UCSD-AML1 (cell line): Measurements from ENCODE around the gene NCOR2.

Experiments
- DNase-seq: peaks from one replicate; lab custom pipeline; 2025; ENCODE audit not compliant: unreplicated experiment; lab: John Stamatoyannopoulos, UW

Gene NCOR2

DNA sequence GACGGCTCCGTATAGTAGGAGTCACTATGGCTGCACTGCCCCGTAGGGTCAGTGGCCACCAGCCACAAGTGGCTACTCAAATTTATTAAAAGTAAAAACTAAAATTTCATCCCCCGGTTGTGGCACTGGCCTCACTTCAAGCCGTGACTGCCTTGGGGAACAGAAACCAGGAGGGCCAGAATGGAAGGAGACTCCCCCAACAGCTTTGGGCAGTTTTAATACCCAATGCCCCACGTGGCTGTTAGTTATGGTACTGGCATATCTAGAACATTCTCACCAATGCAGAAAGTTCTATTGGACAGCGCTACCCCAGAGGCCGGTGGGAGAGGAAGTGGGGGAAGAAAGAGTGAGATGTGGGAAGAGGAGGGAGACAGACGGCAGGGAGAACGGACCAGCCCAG is 6.2 kb downstream of the NCOR2 start:
- DNase-seq, result peak; percentile 28

DNA sequence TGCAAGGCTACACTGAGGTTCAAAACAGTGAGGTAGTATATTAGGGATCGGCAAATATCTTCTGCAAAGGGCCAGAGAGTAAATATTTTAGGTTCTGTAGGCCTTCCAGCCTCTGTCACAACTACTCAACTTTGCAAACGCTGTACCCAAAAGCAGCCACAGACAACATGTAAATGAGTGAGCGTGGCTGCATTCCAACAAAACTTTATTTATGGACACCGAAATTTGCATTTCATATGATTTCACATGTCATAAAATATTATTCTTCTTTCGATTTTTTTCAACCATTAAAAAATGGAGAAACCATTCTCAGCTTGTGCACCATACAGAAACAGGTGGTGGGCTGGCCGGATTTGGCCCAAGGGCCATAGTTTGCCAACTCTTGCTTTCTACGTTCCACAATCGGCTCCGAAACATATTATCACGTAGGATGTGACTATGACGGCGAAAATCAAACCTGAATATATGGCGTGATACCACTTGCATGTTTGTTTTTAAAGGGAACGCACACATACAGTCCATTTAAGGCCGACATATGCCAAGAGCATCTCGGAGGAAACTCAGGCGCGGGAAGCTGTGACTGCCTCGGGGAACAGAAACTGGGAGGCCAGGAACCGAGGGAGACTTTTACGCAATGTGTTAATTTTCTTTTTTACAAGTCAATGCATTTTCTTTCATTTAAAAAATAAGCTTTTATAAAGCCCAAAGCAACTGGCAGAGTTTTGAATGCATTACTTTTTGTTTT is 7.1 kb downstream of the NCOR2 start:
- no peak for DNase-seq

DNA sequence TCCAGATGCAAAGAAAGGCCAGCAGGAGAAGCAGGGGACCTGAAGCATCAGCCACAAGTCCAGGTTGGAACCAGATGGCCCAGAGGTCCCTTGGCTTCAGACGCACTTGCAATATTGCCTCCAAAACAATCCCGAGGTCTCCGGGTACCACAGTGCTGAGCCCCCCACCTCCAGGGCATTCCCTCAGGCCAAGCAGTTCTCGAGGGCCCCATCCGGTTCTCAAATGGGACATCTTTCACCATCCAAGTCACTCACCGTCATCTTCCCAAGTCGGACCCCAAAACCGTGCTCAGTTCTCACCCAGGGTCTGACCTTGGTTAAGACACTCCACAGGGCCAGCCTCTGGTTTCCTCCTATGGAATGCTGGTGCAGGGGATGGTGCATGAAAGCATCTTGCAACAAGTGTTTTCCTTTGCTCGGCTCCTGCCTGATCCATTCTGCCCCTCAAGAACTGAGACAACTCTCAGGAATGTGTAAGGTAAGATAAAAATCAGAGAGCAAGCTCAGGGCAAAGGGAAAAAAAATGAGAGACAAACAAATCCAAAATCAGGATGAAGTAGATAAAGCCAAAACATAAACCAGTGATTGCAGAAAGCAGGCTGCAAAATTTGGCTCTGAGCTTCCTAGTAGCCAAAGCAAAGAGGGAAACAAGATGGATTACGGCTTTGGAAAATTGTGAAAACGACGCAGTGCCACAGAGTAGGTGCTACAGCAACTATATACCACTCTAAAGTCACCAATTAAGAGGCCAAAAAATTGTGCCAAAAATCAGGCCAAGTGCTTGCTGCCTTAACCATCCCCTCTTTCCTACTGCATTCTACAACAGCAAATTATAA is 8.0 kb downstream of the NCOR2 start:
- no peak for DNase-seq

DNA sequence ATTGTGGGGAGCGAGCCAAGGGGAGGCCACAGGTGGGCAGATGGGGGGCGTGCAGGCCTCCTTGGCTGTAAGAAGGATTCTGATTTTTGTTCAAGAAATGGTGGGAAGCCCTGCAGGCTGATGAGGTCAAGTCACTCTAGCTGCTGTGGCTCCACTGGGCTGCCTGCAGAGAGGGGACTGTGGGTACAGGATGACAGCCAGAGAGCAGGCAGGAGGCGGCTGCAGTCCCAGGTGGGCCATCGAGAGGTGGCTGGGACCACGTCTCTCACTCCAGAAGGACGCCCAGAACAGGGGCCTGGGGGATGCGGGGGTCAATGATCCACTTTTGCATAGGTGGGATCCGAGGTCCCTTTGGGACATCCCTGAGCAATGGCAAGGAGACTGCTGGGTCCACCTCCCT is 9.1 kb downstream of the NCOR2 start:
- DNase-seq, result no peak

DNA sequence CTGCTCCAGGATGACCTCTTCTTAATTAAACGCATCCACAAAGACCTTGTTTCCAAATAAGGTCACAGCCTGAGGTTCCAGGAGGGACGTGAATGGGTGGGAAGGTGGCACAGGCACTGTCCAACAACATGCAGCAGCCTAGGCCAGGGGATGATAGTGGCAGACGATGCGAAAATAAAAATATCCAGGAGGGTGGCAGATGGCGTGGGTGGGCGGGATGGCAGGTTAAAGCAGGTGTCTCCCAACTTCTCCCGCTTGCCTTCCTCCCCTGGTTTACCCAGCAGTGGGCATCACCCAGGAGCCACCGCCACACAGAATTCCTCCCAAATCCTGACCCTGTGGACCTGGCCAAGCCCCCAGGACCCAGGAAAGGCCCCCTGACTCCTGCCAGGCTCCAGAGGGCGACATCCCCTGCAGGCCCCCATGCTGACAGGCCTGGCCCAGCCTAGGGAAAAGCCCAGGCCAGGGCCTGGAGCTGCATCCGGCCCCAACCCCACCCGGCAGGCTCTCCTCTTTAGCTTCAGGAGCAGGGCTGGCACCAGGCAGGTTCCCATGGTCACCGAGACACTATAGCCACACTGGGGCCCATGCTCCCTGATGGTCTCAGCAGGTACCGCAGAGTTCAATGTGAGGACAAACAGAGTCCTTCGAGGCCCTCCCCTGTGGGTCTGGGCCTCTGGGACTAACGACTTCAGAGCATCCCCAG is 9.7 kb downstream of the NCOR2 start:
- no peak for DNase-seq

DNA sequence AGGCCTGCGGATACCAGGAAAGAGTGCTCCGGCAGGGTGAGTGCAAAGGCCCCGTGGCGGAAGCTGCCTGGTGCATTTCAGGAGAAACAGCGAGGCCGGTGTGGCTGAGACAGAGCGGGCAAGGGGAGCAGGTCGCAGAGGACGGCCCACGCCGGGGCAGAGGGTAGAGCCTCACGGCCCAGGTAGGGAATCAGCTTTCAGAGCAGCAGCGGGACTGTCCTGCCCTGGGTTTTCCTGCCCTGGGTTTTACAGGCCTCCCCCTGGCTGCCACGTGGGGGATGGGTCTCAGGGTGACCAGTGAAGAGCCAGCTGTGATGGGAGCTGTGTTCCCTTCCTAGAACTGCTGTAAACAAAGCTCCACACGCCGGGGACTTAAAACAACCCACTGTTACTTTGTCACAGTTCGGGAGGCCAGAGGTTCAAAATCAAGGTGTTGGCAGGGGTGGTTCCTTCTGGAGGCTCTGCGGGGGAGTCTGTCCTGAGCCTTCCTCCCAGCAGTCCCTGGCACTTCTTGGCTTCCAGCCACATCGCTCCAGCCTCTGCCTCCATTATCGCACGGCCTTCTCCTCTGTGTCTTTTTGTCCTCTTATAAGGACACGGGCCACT is 10.4 kb downstream of the NCOR2 start:
- no peak for DNase-seq

DNA sequence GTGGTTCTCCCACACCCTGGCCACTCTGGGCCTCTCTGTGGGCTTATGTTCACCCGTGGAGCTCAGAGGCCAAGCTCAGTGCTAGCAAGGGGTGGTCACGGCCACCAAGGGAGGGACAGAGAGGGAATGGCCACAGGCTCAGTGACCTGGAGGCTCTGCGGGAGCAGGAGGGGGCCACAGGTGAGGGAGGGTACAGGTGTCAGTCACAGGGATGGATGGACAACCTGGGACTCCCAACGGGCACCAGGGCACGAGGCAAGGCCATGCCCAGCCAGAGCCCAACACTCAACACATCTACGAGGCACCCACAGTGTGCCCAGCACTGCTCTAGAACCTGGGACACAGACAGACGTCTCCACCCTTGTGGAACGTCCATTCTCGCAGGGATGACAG is 11.3 kb downstream of the NCOR2 start:
- no peak for DNase-seq

DNA sequence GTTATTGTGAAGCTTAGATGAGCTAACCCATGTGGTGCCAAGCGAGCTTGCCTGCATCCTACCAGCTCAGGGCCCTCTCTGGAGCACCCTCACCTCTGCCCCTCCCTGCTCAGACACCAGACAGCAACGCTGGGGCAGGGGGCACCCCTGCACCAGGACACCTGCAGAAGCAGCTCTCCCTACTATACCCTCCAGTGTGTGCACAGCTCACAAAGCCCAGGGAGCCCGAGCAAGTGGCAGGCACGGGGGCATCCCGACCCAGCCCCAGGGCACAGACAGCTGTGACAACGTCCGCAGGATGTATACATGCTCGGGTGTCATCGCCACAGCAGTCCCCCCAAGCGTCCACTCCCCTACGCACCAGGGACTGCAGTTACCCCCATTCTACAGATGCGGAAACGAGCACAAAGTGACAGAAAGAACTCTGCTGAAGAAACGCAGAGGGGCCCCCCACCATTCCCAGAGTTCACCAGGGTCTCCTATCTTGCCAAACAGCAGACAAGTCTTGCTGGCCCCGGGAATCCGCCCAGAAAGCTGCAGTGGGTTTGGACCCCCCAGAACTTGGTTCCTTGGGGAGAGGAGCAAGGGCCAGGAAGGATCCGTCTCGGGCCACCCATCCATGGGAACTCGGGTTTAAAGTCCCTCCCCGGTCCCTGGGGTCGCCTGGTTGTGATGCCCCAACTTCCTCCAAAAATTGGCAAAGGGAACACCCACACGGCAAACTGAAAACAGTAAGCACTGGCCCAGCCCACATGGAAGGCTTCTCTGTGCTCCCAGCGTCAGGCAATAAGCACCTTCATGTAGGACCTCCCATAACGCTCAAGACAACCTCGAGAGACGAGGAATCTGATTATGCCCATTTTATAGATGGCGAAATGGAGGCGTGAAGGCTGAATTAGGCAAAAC is 12.0 kb downstream of the NCOR2 start:
- DNase-seq, result no peak

DNA sequence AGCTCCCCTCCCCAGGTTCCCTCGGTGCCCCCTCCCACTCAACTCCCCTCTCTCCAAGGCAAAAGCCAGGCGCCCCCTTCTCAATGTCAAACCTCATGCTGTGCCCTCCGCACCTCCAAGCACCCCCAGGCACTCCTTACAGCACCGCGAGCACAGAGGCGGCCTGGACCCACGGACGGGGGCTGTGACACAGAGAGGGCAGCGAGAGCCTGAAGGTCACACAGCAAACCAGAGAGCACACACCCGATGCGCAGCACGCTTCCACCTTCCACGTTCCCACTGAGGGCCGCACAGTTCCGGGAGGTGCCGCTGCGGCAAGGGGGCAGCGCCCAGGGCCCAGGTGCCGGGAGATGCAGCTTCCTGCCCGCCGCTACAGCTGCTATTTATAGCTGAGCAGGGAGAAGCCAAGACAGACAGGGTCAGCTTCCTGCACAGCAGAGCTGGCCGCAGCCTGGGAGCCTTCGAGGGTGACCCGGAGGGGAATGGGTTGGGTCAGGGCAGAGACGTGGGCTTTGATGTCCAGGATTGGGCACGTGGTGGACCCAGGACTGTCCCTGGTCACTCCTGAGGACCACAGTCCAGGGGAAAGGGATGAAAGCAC is 12.9 kb downstream of the NCOR2 start:
- DNase-seq, result peak; percentile 71

DNA sequence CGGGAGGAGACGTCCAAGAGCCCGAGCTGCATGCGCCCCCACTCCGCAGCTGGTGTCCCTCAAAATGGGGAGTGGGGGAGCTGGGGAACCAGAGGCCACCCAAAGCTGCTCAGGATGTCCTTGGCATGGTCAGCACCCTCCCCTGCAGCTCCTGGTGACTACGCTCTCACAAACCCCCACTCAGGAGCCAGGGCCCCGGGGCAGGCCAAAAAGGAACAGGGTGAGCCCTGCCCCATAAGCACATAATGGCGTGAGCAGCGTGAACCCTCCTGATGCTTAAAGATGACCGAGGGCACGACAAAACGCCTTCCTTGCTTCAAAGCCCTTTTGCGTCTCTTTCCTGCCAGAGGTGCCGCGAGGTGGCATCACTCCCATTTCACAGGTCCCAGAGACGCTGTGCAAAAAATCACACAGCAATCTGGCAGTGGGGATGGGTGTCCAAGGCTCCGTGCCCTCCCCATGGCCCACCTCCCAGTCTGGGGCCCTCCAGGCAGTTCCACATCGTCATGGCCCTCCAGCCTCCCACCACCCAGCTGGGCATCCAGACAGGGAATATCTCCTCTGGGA is 13.5 kb downstream of the NCOR2 start:
- no peak for DNase-seq

DNA sequence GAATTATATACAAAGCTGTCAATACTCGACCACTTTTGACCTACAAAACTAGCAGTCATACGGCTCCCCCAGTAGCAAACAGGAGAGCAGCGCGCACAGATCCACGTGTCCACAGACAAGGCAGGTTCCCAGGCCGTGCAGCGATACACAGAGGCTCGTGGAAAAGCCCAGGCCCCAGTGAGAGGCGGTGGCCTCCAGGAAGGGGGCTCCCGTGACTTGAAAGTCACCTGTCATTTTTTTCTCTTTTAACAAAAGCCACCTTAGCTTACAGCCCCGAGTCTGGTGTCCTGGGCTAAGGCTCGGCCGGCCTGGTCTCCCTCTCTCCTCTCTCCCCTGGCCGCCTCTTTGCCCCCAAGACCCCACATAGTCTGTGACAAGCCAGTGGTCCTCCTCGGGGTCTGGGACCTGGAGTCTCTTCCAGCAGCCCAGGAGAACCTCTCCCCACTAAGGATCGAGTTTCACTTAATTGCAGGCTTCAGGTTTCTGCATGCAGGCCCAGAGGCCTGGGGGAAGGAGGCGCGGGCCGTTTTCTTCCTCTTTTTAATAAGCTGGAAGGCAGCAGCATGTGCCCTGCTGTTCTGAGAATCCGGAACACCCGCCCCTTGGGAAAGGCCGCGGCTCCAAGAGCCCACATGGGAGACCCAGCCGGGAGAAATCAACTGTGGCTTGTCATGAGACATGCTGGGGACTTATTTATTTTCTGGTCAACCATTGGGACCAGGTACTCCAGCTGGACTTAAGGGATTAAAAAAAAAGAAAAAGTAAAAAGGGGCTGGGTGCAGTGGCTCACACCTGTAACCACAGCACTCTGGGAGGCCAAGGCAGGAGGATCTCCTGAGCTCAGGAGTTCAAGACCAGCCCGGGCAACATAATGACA is 15.9 kb downstream of the NCOR2 start:
- peak; percentile 79 for DNase-seq

DNA sequence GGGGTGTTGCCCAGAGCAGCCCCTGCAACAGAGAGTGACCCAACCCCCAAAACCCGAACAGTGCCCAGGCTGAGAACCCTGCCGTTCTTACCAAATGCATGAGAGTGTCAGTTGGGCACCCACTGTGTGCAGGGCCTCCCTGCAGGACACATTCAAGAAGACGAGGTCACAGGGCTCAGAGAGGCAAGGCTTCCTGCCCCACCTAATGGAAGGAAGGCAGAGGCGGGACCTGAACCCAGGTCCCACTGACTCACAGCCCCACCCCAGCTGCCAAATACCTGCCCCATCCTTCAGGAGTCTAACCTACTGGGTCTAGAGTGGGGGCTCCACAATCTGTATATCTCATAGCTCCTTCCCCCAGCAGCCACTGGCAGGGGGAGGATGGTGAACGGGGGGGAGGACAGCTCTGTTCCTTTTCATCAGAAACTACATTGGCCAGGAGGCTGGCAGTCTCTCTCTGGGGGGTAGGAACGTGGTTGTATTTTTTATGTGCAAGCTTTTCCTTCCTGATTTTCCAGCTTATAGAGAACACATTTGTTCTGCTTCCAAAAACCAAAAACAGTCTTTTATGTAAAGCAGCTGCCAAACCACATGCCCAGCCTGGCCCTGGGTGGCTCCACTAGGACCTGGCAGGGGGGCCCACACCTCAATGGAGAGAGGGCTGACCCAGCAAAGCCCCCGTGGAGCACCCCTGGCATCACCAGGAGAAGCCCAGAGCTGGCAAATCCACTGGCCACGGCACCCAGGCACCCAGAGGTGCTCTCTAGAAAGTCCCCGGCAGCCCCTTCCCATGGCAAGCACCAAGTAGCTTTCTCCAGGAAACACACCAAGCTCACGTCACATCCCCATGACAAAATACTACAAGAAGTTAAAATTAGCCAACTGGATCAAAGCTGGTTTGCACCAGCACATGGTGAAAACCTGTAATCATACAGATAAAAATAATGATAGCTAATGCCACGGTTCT is 17.0 kb downstream of the NCOR2 start:
- DNase-seq, result peak; percentile 63

DNA sequence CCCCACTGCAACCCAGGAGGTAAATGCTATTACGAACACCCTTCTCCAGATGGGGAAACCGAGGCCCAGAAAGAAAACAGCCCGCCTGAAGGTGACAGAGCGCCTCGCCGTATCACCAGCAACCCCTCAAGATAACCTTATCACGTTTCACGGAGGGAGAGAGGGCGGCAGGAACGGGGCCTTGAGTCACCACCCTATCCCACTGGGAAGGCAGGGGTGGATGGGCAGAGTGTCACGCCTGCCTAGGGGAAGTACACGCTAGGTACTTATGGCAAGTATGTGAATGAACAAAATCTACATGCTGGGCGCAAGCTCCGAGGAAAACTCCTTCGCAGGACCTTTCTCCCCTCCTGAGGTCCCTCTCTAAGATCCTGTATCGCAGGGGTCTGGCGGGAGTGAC is 17.8 kb downstream of the NCOR2 start:
- no peak for DNase-seq

DNA sequence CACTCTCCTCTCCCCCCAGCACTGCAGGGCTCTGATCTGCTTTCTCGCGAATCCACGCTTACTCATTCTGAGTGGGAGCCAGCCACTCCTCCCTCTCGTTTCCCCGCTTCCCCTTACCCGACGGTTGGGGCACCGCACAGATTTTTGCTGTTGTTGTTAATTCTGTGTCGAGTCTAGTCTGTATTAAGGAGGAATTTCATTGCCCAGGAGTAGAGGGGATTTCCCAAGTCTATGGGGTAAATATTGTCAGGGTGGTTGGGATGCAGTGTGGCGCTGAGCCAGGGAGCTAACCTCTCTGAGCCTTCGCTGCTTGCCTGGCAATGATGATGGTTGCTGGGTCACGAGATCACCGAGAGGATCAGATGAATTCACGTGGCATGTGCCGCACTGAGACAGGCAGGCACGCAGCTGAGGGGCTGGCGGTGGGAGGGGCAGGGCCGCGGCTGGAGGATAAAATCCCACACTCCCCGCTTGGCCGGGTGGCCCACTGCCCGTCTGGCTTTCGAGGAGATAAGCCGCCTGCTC is 18.5 kb downstream of the NCOR2 start:
- no peak for DNase-seq

DNA sequence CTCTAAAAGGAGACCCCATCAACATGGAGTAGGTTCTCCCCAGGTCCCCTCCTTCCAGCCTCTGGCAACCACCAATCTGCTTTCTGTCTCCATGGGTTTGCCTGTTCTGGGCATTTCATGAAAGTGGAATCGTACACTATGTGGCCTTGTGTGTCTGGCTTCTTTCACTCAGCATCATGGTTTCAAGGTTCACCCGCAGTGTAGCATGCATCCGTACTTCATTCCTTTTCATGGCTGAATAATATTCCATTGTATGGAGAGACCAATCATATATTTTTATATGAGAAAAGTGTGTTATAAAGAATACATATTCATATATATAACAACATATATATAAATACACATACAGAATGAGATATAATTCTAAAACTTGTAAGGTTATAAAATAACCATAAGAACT is 19.8 kb downstream of the NCOR2 start:
- DNase-seq, result no peak

DNA sequence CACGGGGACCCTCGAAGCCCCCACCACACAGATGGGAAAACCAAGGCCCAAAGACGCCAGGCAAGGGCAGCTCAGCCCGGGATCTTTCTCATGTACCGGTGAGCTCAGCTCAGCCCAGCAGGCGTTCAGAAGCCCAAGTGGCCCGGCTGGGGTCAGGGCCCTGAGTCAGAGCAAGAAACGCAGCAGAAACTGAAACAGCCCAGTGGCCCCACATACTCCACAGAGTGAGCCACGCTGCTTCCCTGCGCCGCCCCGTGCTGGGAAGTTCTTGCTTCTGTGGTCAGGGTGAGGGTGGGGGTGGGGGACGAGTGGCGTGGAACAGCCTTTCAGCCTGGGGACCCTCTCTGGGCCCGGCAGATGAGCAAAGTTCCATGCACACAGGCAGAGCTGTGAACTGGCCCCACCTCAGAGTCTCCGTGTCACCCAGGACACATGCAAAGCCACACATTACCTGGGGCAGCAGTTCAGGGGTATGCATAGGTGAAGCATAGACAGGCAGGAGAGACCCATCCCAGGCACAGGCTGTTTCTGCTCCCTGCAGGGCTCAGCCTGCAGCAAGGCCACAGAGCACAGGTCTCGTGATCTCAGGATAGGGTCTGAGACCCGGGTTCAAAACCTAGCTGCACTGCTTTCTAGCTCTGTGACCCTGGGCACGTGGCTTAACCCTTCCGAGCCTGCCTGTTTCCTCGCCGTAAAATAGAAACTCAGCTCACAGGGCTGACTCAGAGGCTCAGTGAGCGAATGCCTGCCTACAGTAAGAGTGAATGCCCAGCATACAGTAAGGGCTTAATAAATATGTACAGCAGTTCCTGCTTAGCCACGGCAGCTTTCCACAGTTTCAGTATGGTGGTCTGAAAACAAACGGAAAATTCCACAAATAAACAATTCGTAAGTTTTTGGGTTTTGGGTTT is 21.6 kb downstream of the NCOR2 start:
- DNase-seq, result peak; percentile 72
